ENCODE results near the gene METTL26. TPM values are rescaled to one million over a fixed set of nuclear protein-coding genes. Genes with fewer than 3 reads are reported as not detected.
"Not testable (repeated sequence)": the region's sequence is repeated elsewhere in the genome, so short reads cannot be mapped to it uniquely, and the experiment has no call there.

Gene METTL26
- total and polyA plus RNA-seq, 8 donors, result 37.2 to 70.4 (median 54.5) TPM

DNA sequence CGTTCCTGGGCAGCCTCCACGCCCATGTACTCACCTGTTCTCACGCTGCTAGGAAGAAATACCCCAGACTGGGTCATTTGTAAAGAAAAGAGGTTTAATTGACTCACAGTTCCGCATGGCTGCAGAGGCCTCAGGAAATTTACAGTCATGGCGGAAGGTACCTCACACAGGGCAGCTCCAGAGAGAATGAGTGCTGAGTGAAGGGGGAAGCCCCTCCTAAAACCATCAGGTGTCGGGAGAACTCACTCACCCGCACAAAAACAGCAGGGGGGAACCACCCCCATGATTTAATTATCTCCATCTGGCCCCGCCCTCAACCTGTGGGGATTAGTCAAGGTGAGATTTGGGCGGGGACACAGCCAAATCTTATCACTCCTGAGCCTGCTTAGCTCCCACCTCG, 28.1 kb downstream of the METTL26 start:
- H3K36me3 ChIP-seq, result no peaks in the 10 kb centered on the region
- H3K27me3 ChIP-seq, result no peaks in the 10 kb centered on the region
- DNase-seq, result no peak
- TF ChIP-seq, protein P1, sequence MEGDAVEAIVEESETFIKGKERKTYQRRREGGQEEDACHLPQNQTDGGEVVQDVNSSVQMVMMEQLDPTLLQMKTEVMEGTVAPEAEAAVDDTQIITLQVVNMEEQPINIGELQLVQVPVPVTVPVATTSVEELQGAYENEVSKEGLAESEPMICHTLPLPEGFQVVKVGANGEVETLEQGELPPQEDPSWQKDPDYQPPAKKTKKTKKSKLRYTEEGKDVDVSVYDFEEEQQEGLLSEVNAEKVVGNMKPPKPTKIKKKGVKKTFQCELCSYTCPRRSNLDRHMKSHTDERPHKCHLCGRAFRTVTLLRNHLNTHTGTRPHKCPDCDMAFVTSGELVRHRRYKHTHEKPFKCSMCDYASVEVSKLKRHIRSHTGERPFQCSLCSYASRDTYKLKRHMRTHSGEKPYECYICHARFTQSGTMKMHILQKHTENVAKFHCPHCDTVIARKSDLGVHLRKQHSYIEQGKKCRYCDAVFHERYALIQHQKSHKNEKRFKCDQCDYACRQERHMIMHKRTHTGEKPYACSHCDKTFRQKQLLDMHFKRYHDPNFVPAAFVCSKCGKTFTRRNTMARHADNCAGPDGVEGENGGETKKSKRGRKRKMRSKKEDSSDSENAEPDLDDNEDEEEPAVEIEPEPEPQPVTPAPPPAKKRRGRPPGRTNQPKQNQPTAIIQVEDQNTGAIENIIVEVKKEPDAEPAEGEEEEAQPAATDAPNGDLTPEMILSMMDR (IDR thresholded peaks at IDR 0.05), result no peak
- no peak overlapping the region for H3K27ac ChIP-seq
- H3K9me3 ChIP-seq, result peaks cover 0 to 6% of the 10 kb centered on the region in 2 donors
- H3K4me1 ChIP-seq, result peaks cover 0 to 9% of the 10 kb centered on the region in 2 donors
- H3K4me3 ChIP-seq, result no peak overlapping the region
- intact Hi-C loops (cut with DNase I), result no loop called here
- no peak for ATAC-seq

DNA sequence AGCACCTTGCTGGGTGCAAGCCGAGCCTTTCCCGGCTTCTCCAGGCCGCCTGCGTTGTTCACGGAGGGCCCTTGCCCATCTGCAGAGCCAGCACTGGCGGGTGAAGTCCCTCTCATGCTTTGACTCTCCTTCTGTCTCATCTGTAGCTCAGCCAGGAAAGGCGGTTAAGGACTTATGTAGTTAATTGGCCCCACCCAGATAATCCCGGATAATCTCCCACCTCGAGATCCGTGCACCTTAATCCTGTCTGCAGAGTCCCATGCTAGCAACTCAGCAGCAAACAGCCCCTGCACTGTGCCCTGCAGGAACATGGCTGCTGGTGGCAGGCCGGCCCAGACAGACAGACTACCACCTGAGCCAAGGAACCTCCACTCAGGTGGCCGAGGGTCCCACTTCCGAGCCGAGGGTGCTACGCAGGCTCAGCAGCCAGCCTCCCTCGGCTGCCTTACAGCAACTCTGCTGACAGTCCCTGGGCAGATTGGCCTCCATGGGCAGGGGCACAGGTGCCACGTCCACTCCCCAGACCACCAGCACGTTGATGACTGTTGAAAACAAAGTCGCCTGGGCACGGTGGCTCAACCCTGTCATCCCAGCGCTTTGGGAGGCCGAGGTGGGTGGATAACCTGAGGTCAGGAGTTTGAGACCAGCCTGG, 29.3 kb downstream of the METTL26 start:
- intact Hi-C loops (cut with DNase I), result no loop called here
- H3K4me1 ChIP-seq, result peaks cover 0 to 9% of the 10 kb centered on the region in 2 donors
- peak in 1 of 4 donors; percentile 72 for DNase-seq
- ATAC-seq, result no peak
- H3K4me3 ChIP-seq, result no peak overlapping the region
- TF ChIP-seq, protein P1 (IDR thresholded peaks at IDR 0.05), result no peak
- peaks cover 0 to 6% of the 10 kb centered on the region in 2 donors for H3K9me3 ChIP-seq
- no peaks in the 10 kb centered on the region for H3K36me3 ChIP-seq
- no peaks in the 10 kb centered on the region for H3K27me3 ChIP-seq
- H3K27ac ChIP-seq, result no peak overlapping the region

DNA sequence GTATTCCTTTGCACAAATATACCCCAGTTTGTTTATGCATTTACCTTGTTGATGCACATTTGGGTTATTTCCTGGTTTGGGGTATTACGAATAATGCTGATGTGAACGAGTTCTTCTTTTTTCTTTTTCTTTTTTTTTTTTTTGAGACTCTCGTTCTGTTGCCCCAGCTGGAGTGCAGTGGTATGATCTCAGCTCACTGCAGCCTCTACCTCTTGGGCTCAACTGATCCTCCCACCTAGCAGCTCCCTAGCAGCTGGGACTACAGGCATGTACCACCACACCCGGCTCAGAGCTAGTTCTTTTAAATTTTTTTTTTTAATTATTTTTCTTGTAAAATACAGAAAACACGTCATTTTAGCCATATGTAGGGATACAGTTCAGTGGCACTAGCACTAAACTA, 32.2 kb downstream of the METTL26 start:
- no peak overlapping the region for H3K27ac ChIP-seq
- peaks cover 0 to 6% of the 10 kb centered on the region in 2 donors for H3K9me3 ChIP-seq
- no peaks in the 10 kb centered on the region for H3K27me3 ChIP-seq
- H3K36me3 ChIP-seq, result peaks cover 0 to 18% of the 10 kb centered on the region in 2 donors
- H3K4me3 ChIP-seq, result no peak overlapping the region
- TF ChIP-seq, protein P1 (IDR thresholded peaks at IDR 0.05), result no peak
- ATAC-seq, result no peak
- no peak for DNase-seq
- intact Hi-C loops (cut with DNase I), result no loop called here
- H3K4me1 ChIP-seq, result no peaks in the 10 kb centered on the region

DNA sequence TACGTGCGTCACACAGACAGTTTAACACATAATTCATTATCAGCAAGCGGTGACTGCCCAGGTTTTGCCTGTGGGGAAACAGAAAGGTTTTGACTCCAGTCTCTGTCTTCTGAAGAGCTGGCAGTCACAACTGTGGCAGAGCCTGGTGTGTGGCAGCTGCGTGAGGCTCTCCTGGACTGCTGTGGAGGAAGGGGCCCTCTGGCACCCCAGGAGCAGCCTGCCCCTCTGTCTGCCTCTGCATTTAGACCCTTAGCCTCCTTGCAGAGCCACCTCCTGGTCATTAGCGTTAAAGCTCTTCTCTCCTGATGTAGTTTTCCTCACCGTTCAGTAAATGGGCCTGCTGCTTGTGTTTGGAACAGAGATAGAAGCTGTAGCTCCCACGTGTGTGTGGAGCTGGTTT, 35.3 kb downstream of the METTL26 start:
- Histone ChIP-seq H3K36me3 (peaks cover 0 to 21% of the 10 kb centered on the region in 2 donors), H3K4me3 (no peak overlapping the region), H3K4me1 (peaks cover 0 to 12% of the 10 kb centered on the region in 2 donors), H3K27me3 (no peaks in the 10 kb centered on the region), H3K9me3 (peaks cover 0 to 6% of the 10 kb centered on the region in 2 donors), H3K27ac (no peak overlapping the region)
- no peak for ATAC-seq
- intact Hi-C loops (cut with DNase I), result no loop called here
- no peak for DNase-seq
- TF ChIP-seq, protein P1 (IDR thresholded peaks at IDR 0.05), result no peak

DNA sequence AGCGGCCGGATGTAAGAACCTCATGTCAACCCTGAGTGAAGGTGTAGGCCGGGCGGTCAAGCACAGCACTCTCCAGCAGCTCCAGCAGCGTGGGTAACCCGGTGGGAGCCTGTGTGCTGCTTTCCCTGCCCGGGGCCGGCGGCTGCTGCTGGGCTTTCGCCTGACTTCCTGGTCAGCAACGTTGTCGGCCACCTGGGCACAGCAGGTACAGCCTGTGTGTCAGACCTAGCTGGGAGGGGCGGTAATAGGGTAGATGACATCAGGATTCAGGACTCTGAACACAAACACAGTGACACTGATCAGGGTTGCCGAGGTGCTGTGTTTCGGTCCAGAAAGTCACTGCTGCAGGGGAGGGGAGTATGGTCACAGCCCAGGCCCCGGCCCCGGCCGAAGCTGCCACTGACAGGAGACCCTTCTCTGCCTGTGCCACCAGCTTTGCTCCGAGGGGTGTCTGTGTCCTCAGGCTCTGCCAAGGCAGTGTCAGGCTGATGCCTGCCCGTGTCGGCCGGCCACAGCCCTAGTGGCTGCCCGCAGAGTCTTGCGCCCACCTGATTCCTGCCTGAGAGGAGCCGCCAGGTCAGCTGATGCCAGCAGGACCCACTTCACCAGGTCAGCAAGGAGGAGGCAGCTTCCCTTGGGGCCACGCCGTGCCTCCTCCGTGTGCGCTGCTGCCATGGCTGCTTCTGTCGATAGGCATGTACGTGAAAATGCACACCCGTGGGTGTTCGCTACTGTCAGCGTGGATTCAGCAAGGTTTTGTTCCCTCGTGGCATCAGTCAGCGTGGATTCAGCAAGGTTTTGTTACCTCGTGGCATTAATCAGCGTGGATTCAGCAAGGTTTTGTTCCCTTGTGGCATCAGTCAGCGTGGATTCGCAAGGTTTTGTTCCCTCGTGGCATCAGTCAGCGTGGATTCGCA, 37.0 kb downstream of the METTL26 start:
- ATAC-seq (no peak), DNase-seq (peak in 1 of 4 donors; percentile 74)
- H3K4me1 ChIP-seq, result peaks cover 0 to 27% of the 10 kb centered on the region in 2 donors
- peaks cover 0 to 21% of the 10 kb centered on the region in 2 donors for H3K36me3 ChIP-seq
- TF ChIP-seq, protein P1 (IDR thresholded peaks at IDR 0.05), result no peak
- H3K9me3 ChIP-seq, result no peaks in the 10 kb centered on the region
- H3K4me3 ChIP-seq, result no peak overlapping the region
- H3K27me3 ChIP-seq, result no peaks in the 10 kb centered on the region
- intact Hi-C loops (cut with DNase I), result no loop called here
- H3K27ac ChIP-seq, result no peak overlapping the region

DNA sequence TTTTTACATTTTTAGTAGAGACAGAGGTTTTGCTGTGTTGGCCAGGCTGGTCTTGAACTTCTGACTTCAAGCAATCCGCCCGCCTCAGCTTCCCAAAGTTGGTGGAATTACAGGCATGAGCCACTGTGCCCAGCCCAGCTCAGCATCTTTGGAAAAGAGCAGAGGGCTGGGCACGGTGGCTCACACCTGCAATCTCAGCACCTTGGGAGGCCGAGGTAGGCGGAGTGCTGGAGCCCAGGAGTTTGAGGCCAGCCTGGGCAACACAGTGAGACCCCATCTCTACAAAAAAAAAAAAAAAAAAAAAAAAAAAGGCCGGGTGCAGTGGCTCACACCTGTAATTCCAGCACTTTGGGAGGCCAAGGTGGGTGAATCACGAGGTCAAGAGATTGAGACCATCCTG, 38.5 kb downstream of the METTL26 start:
- intact Hi-C loops (cut with DNase I); H3K27me3 ChIP-seq; H3K4me3 ChIP-seq; H3K9me3 ChIP-seq; H3K27ac ChIP-seq; ATAC-seq: not testable (repeated sequence)
- peak in 1 of 4 donors; percentile 64 for DNase-seq
- Histone ChIP-seq H3K4me1 (peaks cover 10 to 41% of the 10 kb centered on the region in 2 donors), H3K36me3 (peaks cover 0 to 21% of the 10 kb centered on the region in 2 donors)

Data from left lung (tissue), 10 donors.